Calu3 (cell line): ENCODE measurements around the gene HS3ST3A1. TPM values are rescaled to one million over a fixed set of nuclear protein-coding genes. Genes with fewer than 3 reads are reported as not detected.
A peak's percentile ranks its signal among the peaks of the same experiment; 100 is the strongest.

Source experiments
- BruUV-seq: library from RNA; stranded (reverse); fragments of 400-500 nt; replicated peaks from 2 replicates; lab custom pipeline; 2021; lab: Mats Ljungman, UMichigan
- CTCF ChIA-PET: fragments of 300-600 bp; sonication (Branson Sonifier 250); formaldehyde crosslinking; loops from one replicate; lab custom pipeline; 2022; ENCODE audit warnings: antibody characterized with exemption; lab: Charles Lee
- DNase-seq: peaks from one replicate; pipeline ENCODE4 v3.0.0; 2022
- H3K27ac Mint-ChIP-seq: one replicate; pipeline ENCODE4 v1.8.0; 2022; ENCODE audit warnings: mixed read lengths; ENCODE audit not compliant: unreplicated experiment
- H3K27me3 Mint-ChIP-seq: one replicate; pipeline ENCODE4 v1.8.0; 2022; ENCODE audit warnings: mixed read lengths; ENCODE audit not compliant: unreplicated experiment
- H3K36me3 Mint-ChIP-seq: one replicate; pipeline ENCODE4 v1.8.0; 2022; ENCODE audit warnings: mild to moderate bottlenecking, moderate library complexity, mixed read lengths; ENCODE audit not compliant: insufficient read depth, unreplicated experiment
- H3K4me1 Mint-ChIP-seq: one replicate; pipeline ENCODE4 v1.8.0; 2022; ENCODE audit warnings: mild to moderate bottlenecking, low read depth, mixed read lengths; ENCODE audit not compliant: unreplicated experiment
- H3K4me3 Mint-ChIP-seq: one replicate; pipeline ENCODE4 v1.8.0; 2022; ENCODE audit warnings: mild to moderate bottlenecking, low read depth, moderate library complexity, mixed read lengths; ENCODE audit not compliant: unreplicated experiment
- H3K9me3 Mint-ChIP-seq: one replicate; pipeline ENCODE4 v1.8.0; 2022; ENCODE audit warnings: low read depth, mixed read lengths; ENCODE audit not compliant: unreplicated experiment
- intact Hi-C: fragments of 100-400 bp; cut with micrococcal nuclease; formaldehyde crosslinking; loops from one replicate; pipeline ENCODE4 v1.10.0; 2022; ENCODE audit not compliant: unreplicated experiment
- total RNA-seq: library from RNA; stranded (reverse); gene quantifications from 2 replicates; pipeline ENCODE4 v1.2.3, GENCODE V29; 2022
- TF ChIP-seq, protein P1 (sequence below): fragments of 200-600 bp; IDR thresholded peaks from one replicate; pipeline ENCODE4 v1.8.0; 2022; ENCODE audit warnings: antibody characterized with exemption; ENCODE audit not compliant: unreplicated experiment

The HS3ST3A1 gene
- total RNA-seq, 1 experiment from 2014 or later: not detected

DNA sequence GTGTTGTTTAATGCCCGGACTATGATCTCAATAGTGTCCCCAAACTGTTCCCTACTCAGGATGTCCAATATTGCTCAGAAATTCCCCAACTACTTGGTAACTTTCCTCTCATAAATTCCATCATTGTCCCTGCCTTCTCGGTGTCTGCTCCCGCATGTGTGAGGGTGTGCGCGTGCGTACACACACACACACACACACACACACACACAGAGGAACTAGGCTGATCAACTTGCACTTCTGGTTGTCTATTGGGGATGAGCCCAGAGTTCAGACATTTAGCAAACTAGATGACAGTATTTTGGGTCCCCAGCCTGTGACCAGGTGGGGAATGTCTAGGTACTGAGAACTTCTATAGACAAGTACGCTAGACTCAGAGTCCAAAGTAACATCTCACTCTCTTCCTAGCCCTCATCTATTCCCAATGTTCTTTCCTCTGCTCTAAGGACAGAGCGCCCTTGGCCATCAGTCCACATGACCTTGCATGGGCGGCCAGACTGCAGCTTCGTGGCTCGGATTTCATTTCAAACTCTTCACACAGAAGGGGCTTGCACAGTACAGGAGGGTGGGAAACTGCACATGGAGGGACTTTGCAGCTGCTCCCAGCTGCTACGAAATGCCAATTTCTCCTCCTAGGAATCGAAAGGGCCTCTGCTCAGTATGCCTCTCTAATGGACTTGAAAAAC, 5.3 kb downstream of the HS3ST3A1 start:
- Mint-ChIP-seq H3K9me3 (no peaks in the 10 kb centered on the region), H3K27ac (no peak overlapping the region), H3K27me3 (no peaks in the 10 kb centered on the region), H3K4me3 (no peak overlapping the region), H3K36me3 (no peaks in the 10 kb centered on the region), H3K4me1 (no peaks in the 10 kb centered on the region)
- CTCF ChIA-PET: no interaction called here
- BruUV-seq: no TSS peak
- no peak for DNase-seq
- TF ChIP-seq, protein P1, sequence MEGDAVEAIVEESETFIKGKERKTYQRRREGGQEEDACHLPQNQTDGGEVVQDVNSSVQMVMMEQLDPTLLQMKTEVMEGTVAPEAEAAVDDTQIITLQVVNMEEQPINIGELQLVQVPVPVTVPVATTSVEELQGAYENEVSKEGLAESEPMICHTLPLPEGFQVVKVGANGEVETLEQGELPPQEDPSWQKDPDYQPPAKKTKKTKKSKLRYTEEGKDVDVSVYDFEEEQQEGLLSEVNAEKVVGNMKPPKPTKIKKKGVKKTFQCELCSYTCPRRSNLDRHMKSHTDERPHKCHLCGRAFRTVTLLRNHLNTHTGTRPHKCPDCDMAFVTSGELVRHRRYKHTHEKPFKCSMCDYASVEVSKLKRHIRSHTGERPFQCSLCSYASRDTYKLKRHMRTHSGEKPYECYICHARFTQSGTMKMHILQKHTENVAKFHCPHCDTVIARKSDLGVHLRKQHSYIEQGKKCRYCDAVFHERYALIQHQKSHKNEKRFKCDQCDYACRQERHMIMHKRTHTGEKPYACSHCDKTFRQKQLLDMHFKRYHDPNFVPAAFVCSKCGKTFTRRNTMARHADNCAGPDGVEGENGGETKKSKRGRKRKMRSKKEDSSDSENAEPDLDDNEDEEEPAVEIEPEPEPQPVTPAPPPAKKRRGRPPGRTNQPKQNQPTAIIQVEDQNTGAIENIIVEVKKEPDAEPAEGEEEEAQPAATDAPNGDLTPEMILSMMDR: no peak
- intact Hi-C loops: loop anchor here (2.0 to 10.0 kb wide), 3 partner anchors 1188 to 1561 kb away; no protein-coding TSS in a partner anchor

DNA sequence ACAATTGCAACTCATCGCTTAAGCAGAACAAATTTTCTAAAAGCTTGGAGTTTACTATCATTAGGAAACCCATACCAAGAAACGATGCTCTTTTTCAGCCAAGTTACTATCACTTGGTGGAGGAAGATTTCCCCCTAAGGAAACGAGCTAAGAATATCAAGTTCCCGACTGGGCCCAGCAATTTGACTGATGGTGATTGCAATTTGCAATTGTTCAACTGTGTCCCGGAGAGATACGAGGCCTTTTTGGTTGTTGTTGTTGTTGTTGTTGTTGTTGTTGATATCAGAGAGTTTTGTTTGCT, 6.2 kb downstream of the HS3ST3A1 start:
- H3K4me1 Mint-ChIP-seq: no peaks in the 10 kb centered on the region
- CTCF ChIA-PET: no interaction called here
- TF ChIP-seq, protein P1: no peak
- H3K27me3 Mint-ChIP-seq: no peaks in the 10 kb centered on the region
- BruUV-seq: no TSS peak
- no peaks in the 10 kb centered on the region for H3K36me3 Mint-ChIP-seq
- no peak overlapping the region for H3K27ac Mint-ChIP-seq
- DNase-seq: no peak
- no peaks in the 10 kb centered on the region for H3K9me3 Mint-ChIP-seq
- no peak overlapping the region for H3K4me3 Mint-ChIP-seq
- intact Hi-C loops: loop anchor here (5.0 to 10.0 kb wide), 2 partner anchors 1189 to 1562 kb away; no protein-coding TSS in a partner anchor

DNA sequence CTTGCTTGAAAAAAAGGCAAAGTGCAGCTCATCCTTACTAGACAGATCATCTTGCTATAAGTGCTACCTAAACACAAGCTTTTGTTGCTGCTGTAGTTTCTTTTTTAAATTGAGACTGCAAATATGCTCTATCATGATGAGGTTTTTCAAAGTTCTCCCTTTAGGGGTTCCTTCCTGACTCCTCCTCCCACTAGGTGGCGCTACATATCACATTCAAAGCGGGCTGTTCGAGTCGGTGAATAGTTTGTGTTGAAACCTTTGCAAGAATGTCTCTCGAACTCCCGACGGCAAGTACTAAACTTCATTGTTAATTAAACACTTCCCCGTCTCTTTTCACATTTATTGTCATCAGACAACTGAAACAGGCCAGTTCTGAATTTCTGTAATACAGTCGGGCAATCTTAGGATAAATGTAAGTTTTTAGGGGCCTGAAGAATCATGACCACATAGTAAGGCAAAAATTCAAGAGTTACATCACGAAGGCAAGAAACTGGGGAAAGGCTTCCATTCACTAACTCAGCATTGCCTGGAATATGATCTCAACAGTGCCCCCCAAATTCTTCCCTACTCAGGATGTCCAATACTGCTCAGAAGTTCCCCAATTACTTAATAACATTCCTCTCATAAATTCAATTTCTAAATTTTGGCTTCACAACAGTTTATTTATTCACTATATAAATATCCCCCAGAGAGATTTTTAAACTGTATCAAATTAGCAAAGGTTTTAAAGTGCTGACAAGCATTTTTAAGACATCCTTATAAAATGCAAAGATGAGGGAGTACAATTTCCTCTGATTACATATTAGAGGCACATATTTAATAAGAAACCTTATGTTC, 6.7 kb downstream of the HS3ST3A1 start:
- DNase-seq: peak; percentile 77
- H3K4me3 Mint-ChIP-seq: no peak overlapping the region
- H3K9me3 Mint-ChIP-seq: no peaks in the 10 kb centered on the region
- no peaks in the 10 kb centered on the region for H3K4me1 Mint-ChIP-seq
- no peaks in the 10 kb centered on the region for H3K36me3 Mint-ChIP-seq
- intact Hi-C loops: loop anchor here (5.0 to 10.0 kb wide), 2 partner anchors 1190 to 1562 kb away; no protein-coding TSS in a partner anchor
- H3K27ac Mint-ChIP-seq: no peak overlapping the region
- TF ChIP-seq, protein P1: peak; percentile 45
- no peaks in the 10 kb centered on the region for H3K27me3 Mint-ChIP-seq
- CTCF ChIA-PET: no interaction called here
- BruUV-seq: no TSS peak

DNA sequence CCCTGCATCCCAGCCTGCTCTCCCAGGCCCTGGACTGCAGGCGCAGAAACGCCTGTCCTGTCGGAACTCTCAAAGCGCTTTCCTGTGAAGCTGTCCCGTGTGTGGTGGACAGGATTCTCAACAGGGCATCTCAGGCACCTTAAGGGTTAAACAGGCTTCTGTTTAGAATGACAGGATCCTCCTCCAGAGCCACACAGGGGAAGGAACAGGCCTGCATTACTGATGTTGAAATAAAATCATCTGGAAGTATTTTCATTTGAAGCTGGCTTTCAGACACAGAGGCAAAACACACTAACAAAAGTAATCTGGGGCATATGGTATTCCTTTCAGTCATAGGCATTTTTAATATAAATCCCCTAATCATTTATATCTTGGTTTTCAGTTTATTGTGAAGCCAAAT, 7.4 kb downstream of the HS3ST3A1 start:
- H3K4me1 Mint-ChIP-seq: no peaks in the 10 kb centered on the region
- H3K36me3 Mint-ChIP-seq: no peaks in the 10 kb centered on the region
- intact Hi-C loops: loop anchor here (10.0 kb wide), 1 partner anchor 1190 kb away; no protein-coding TSS in a partner anchor
- DNase-seq: no peak
- CTCF ChIA-PET: no interaction called here
- no TSS peak for BruUV-seq
- H3K27me3 Mint-ChIP-seq: no peaks in the 10 kb centered on the region
- H3K4me3 Mint-ChIP-seq: no peak overlapping the region
- no peak overlapping the region for H3K27ac Mint-ChIP-seq
- H3K9me3 Mint-ChIP-seq: no peaks in the 10 kb centered on the region
- TF ChIP-seq, protein P1: no peak
